ENCODE measurements around the gene PTPN4.
"Not testable (repeated sequence)": the region's sequence is repeated elsewhere in the genome, so short reads cannot be mapped to it uniquely, and the experiment has no call there.

Gene PTPN4

GRCh38 chr2:120016800-120017199, 257.1 kb downstream of the PTPN4 start:
- no peaks in the 10 kb centered on the region for H3K9me3 ChIP-seq (ENCODE audit: control insufficient read depth, insufficient read depth, low read length)
- no peak overlapping the region for H3K4me3 ChIP-seq (ENCODE audit: low read depth, low read length)
- H3K27me3 ChIP-seq (ENCODE audit: control insufficient read depth, insufficient read depth, low read length) = 0 out of 2 replicates have a peak, but pooled peaks cover 4% of the 10 kb centered on the region
- H3K9ac ChIP-seq (ENCODE audit: low read depth, low read length) = no peak overlapping the region
- H3K4me1 ChIP-seq (ENCODE audit: control insufficient read depth, insufficient read depth, low read length) = peaks cover 28% of the 10 kb centered on the region
- H3K27ac ChIP-seq (ENCODE audit: low read depth, low read length) = no peak overlapping the region
- no peaks in the 10 kb centered on the region for H3K36me3 ChIP-seq (ENCODE audit: control insufficient read depth, insufficient read depth, low read length)

- Histone ChIP-seq H3K4me1 (ENCODE audit: control insufficient read depth, insufficient read depth, low read length) (peaks cover 27% of the 10 kb centered on the region), H3K9ac (ENCODE audit: low read depth, low read length) (no peak overlapping the region), H3K36me3 (ENCODE audit: control insufficient read depth, insufficient read depth, low read length) (no peaks in the 10 kb centered on the region), H3K9me3 (ENCODE audit: control insufficient read depth, insufficient read depth, low read length) (no peaks in the 10 kb centered on the region), H3K27ac (ENCODE audit: low read depth, low read length) (no peak overlapping the region), H3K4me3 (ENCODE audit: low read depth, low read length) (no peak overlapping the region), H3K27me3 (ENCODE audit: control insufficient read depth, insufficient read depth, low read length) (0 out of 2 replicates have a peak, but pooled peaks cover under 1% of the 10 kb centered on the region)
Measured at GRCh38 chr2:120017201-120017600, 257.5 kb downstream of the PTPN4 start.

- no peak overlapping the region for H3K27ac ChIP-seq (ENCODE audit: low read depth, low read length)
- peaks cover 24% of the 10 kb centered on the region for H3K4me1 ChIP-seq (ENCODE audit: control insufficient read depth, insufficient read depth, low read length)
- H3K36me3 ChIP-seq (ENCODE audit: control insufficient read depth, insufficient read depth, low read length) = no peaks in the 10 kb centered on the region
- no peaks in the 10 kb centered on the region for H3K9me3 ChIP-seq (ENCODE audit: control insufficient read depth, insufficient read depth, low read length)
- H3K27me3 ChIP-seq (ENCODE audit: control insufficient read depth, insufficient read depth, low read length) = no peaks in the 10 kb centered on the region
- H3K4me3 ChIP-seq (ENCODE audit: low read depth, low read length) = no peak overlapping the region
- H3K9ac ChIP-seq (ENCODE audit: low read depth, low read length) = no peak overlapping the region
Measured at GRCh38 chr2:120018549-120018948, 258.8 kb downstream of the PTPN4 start.

GRCh38 chr2:120020554-120020953, 260.8 kb downstream of the PTPN4 start:
- no peak overlapping the region for H3K9ac ChIP-seq (ENCODE audit: low read depth, low read length)
- H3K36me3 ChIP-seq (ENCODE audit: control insufficient read depth, insufficient read depth, low read length) = no peaks in the 10 kb centered on the region
- no peak overlapping the region for H3K27ac ChIP-seq (ENCODE audit: low read depth, low read length)
- no peaks in the 10 kb centered on the region for H3K9me3 ChIP-seq (ENCODE audit: control insufficient read depth, insufficient read depth, low read length)
- H3K4me3 ChIP-seq (ENCODE audit: low read depth, low read length) = no peak overlapping the region
- H3K27me3 ChIP-seq (ENCODE audit: control insufficient read depth, insufficient read depth, low read length) = no peaks in the 10 kb centered on the region
- peaks cover 15% of the 10 kb centered on the region for H3K4me1 ChIP-seq (ENCODE audit: control insufficient read depth, insufficient read depth, low read length)

- H3K36me3 ChIP-seq (ENCODE audit: control insufficient read depth, insufficient read depth, low read length); H3K27me3 ChIP-seq (ENCODE audit: control insufficient read depth, insufficient read depth, low read length); H3K9me3 ChIP-seq (ENCODE audit: control insufficient read depth, insufficient read depth, low read length); H3K4me3 ChIP-seq (ENCODE audit: low read depth, low read length); H3K4me1 ChIP-seq (ENCODE audit: control insufficient read depth, insufficient read depth, low read length); H3K9ac ChIP-seq (ENCODE audit: low read depth, low read length); H3K27ac ChIP-seq (ENCODE audit: low read depth, low read length): not testable (repeated sequence)
Measured at GRCh38 chr2:120022505-120022904, 262.8 kb downstream of the PTPN4 start.

GRCh38 chr2:120026890-120027289, 267.2 kb downstream of the PTPN4 start:
- peaks cover 3% of the 10 kb centered on the region; the same call in 1 of the 2 replicates for H3K36me3 ChIP-seq (ENCODE audit: control insufficient read depth, insufficient read depth, low read length)
- no peak overlapping the region for H3K9ac ChIP-seq (ENCODE audit: low read depth, low read length)
- H3K27me3 ChIP-seq (ENCODE audit: control insufficient read depth, insufficient read depth, low read length) = no peaks in the 10 kb centered on the region
- peaks cover 7% of the 10 kb centered on the region for H3K4me1 ChIP-seq (ENCODE audit: control insufficient read depth, insufficient read depth, low read length)
- no peaks in the 10 kb centered on the region; the same call in 1 of the 2 replicates for H3K9me3 ChIP-seq (ENCODE audit: control insufficient read depth, insufficient read depth, low read length)
- H3K27ac ChIP-seq (ENCODE audit: low read depth, low read length) = no peak overlapping the region
- no peak overlapping the region for H3K4me3 ChIP-seq (ENCODE audit: low read depth, low read length)

GRCh38 chr2:120028795-120029194, 269.1 kb downstream of the PTPN4 start:
- Histone ChIP-seq H3K4me3 (ENCODE audit: low read depth, low read length) (no peak overlapping the region), H3K9ac (ENCODE audit: low read depth, low read length) (no peak overlapping the region), H3K27ac (ENCODE audit: low read depth, low read length) (no peak overlapping the region), H3K36me3 (ENCODE audit: control insufficient read depth, insufficient read depth, low read length) (peaks cover 3% of the 10 kb centered on the region; the same call in 1 of the 2 replicates), H3K27me3 (ENCODE audit: control insufficient read depth, insufficient read depth, low read length) (no peaks in the 10 kb centered on the region), H3K9me3 (ENCODE audit: control insufficient read depth, insufficient read depth, low read length) (no peaks in the 10 kb centered on the region; the same call in 1 of the 2 replicates), H3K4me1 (ENCODE audit: control insufficient read depth, insufficient read depth, low read length) (peaks cover 7% of the 10 kb centered on the region)

GRCh38 chr2:120029672-120030640, 270.2 kb downstream of the PTPN4 start:
- H3K9ac ChIP-seq (ENCODE audit: low read depth, low read length) = no peak overlapping the region
- H3K27me3 ChIP-seq (ENCODE audit: control insufficient read depth, insufficient read depth, low read length) = no peaks in the 10 kb centered on the region
- peaks cover 3% of the 10 kb centered on the region; the same call in 1 of the 2 replicates for H3K36me3 ChIP-seq (ENCODE audit: control insufficient read depth, insufficient read depth, low read length)
- no peak overlapping the region for H3K27ac ChIP-seq (ENCODE audit: low read depth, low read length)
- no peaks in the 10 kb centered on the region; the same call in 1 of the 2 replicates for H3K9me3 ChIP-seq (ENCODE audit: control insufficient read depth, insufficient read depth, low read length)
- H3K4me3 ChIP-seq (ENCODE audit: low read depth, low read length) = no peak overlapping the region
- peaks cover 7% of the 10 kb centered on the region for H3K4me1 ChIP-seq (ENCODE audit: control insufficient read depth, insufficient read depth, low read length)

- no peak overlapping the region for H3K27ac ChIP-seq (ENCODE audit: low read depth, low read length)
- no peak overlapping the region for H3K4me3 ChIP-seq (ENCODE audit: low read depth, low read length)
Measured at GRCh38 chr2:120032297-120032696, 272.6 kb downstream of the PTPN4 start.

More at GRCh38 chr2:120032297-120032696, 272.6 kb downstream of the PTPN4 start:
- H3K27me3 ChIP-seq (ENCODE audit: control insufficient read depth, insufficient read depth, low read length) = no peaks in the 10 kb centered on the region
- H3K36me3 ChIP-seq (ENCODE audit: control insufficient read depth, insufficient read depth, low read length) = no peaks in the 10 kb centered on the region; the same call in 1 of the 2 replicates
- H3K4me1 ChIP-seq (ENCODE audit: control insufficient read depth, insufficient read depth, low read length) = peaks cover 7% of the 10 kb centered on the region
- H3K9me3 ChIP-seq (ENCODE audit: control insufficient read depth, insufficient read depth, low read length) = no peaks in the 10 kb centered on the region
- H3K9ac ChIP-seq (ENCODE audit: low read depth, low read length) = no peak overlapping the region

Measured in HUES48 (cell line).